Smooth muscle cell (in vitro differentiated cells): ENCODE data around the gene ACE. TPM values are rescaled to one million over a fixed set of nuclear protein-coding genes. Genes with fewer than 3 reads are reported as not detected.

Experiments
- DNase-seq: peaks from one replicate; lab custom pipeline; 2025; ENCODE audit not compliant: unreplicated experiment; lab: John Stamatoyannopoulos, UW
- H2AFZ ChIP-seq: fragments of 200-600 bp; sonication (generic); 2 replicates; pipeline ENCODE4 v1.6.0; 2016; ENCODE audit warnings: antibody characterized with exemption, low read depth, mild to moderate bottlenecking
- H3F3A ChIP-seq: fragments of 200-600 bp; sonication (generic); 2 replicates; pipeline ENCODE4 v1.6.0; 2017; ENCODE audit warnings: antibody characterized with exemption, low read depth
- H3K27ac ChIP-seq: fragments of 200-600 bp; sonication (generic); 2 replicates; pipeline ENCODE4 v1.5.1; 2016; ENCODE audit warnings: low read depth, mild to moderate bottlenecking
- H3K27me3 ChIP-seq: fragments of 200-600 bp; sonication (generic); 2 replicates; pipeline ENCODE4 v1.6.1; 2016; ENCODE audit warnings: low read depth, mild to moderate bottlenecking
- H3K36me3 ChIP-seq: fragments of 200-600 bp; sonication (generic); 2 replicates; pipeline ENCODE4 v1.5.1; 2016; ENCODE audit warnings: low read depth
- H3K4me1 ChIP-seq: fragments of 200-600 bp; sonication (generic); 2 replicates; pipeline ENCODE4 v1.5.1; 2016; ENCODE audit warnings: low read depth
- H3K4me2 ChIP-seq: fragments of 200-600 bp; sonication (generic); 2 replicates; pipeline ENCODE4 v1.6.0; 2016; ENCODE audit warnings: mild to moderate bottlenecking
- H3K4me3 ChIP-seq: fragments of 200-600 bp; sonication (generic); 2 replicates; pipeline ENCODE4 v1.5.1; 2016; ENCODE audit warnings: mild to moderate bottlenecking
- H3K79me2 ChIP-seq: fragments of 200-600 bp; sonication (generic); 2 replicates; pipeline ENCODE4 v1.6.0; 2016; ENCODE audit warnings: low read depth, mild to moderate bottlenecking
- H3K9ac ChIP-seq: fragments of 200-600 bp; sonication (generic); 2 replicates; pipeline ENCODE4 v1.6.0; 2016; ENCODE audit warnings: low read depth
- H3K9me3 ChIP-seq: fragments of 200-600 bp; sonication (generic); replicated peaks from 2 replicates; pipeline ENCODE4 v1.5.1; 2016; ENCODE audit warnings: low read depth
- H4K20me1 ChIP-seq: fragments of 200-600 bp; sonication (generic); 2 replicates; pipeline ENCODE4 v1.6.0; 2016; ENCODE audit warnings: low read depth
- WGBS: methylation state at CpG from one replicate; pipeline ENCODE4 v1.1.7; 2016; ENCODE audit warnings: low lambda C conversion rate; 5-methylcytosine and 5-hydroxymethylcytosine counted together
- polyA plus RNA-seq: library from polyadenylated mRNA; unstranded; fragments of >200 nt; fragmentation: Nextera tagmentation; extraction: Ambion mirVana; gene quantifications from 2 replicates; pipeline ENCODE4 v1.2.1, GENCODE V29; 2016
- total RNA-seq: library from RNA; depleted of rRNA; stranded (reverse); fragments of >200 nt; gene quantifications from 2 replicates; pipeline ENCODE4 v1.2.3, GENCODE V29; 2014
- TF ChIP-seq, protein P1 (sequence below): fragments of 200-600 bp; sonication (generic); IDR thresholded peaks from 2 replicates; pipeline ENCODE4 v1.5.1; 2017; ENCODE audit warnings: borderline replicate concordance, mild to moderate bottlenecking, antibody characterized with exemption; ENCODE audit not compliant: insufficient read depth, poor library complexity, severe bottlenecking

Gene ACE
- total and polyA plus RNA-seq, 2 experiments from 2014 or later: 1.5 to 2.0 TPM

DNA sequence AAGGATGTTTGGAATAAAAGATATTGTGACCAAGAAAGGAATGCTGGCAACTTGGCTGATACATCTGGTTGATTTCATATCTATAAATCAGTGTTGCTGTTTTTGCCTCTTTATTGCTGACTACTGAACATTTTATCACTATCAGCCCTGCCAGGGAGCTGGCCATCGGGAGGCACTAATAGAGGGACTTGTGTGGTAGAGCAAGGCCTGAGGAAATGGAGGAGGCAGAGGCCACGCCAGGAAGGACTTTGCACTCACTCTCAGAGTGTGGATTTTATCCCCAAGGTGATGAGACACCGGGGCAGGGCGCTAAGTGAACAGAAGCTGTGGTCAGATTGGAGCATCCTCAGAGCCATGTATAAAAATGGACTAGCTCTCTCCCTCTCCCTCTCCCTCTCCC, 21.4 kb upstream of the ACE start:
- no peaks in the 10 kb centered on the region for H3K4me1 ChIP-seq
- H3K79me2 ChIP-seq: no peaks in the 10 kb centered on the region
- no peak overlapping the region for H3K4me3 ChIP-seq
- TF ChIP-seq, protein P1, sequence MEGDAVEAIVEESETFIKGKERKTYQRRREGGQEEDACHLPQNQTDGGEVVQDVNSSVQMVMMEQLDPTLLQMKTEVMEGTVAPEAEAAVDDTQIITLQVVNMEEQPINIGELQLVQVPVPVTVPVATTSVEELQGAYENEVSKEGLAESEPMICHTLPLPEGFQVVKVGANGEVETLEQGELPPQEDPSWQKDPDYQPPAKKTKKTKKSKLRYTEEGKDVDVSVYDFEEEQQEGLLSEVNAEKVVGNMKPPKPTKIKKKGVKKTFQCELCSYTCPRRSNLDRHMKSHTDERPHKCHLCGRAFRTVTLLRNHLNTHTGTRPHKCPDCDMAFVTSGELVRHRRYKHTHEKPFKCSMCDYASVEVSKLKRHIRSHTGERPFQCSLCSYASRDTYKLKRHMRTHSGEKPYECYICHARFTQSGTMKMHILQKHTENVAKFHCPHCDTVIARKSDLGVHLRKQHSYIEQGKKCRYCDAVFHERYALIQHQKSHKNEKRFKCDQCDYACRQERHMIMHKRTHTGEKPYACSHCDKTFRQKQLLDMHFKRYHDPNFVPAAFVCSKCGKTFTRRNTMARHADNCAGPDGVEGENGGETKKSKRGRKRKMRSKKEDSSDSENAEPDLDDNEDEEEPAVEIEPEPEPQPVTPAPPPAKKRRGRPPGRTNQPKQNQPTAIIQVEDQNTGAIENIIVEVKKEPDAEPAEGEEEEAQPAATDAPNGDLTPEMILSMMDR: no peak
- no peak overlapping the region for H3K9ac ChIP-seq
- no peak overlapping the region for H3K27ac ChIP-seq
- peaks cover 11% of the 10 kb centered on the region for H3F3A ChIP-seq
- WGBS: 66% methylated on average over 4 of the region's 4 CpGs
- no peaks in the 10 kb centered on the region for H3K36me3 ChIP-seq
- no peaks in the 10 kb centered on the region for H3K9me3 ChIP-seq
- H4K20me1 ChIP-seq: no peaks in the 10 kb centered on the region
- no peak overlapping the region for H2AFZ ChIP-seq
- no peak for DNase-seq
- no peak overlapping the region for H3K4me2 ChIP-seq
- H3K27me3 ChIP-seq: no peaks in the 10 kb centered on the region

DNA sequence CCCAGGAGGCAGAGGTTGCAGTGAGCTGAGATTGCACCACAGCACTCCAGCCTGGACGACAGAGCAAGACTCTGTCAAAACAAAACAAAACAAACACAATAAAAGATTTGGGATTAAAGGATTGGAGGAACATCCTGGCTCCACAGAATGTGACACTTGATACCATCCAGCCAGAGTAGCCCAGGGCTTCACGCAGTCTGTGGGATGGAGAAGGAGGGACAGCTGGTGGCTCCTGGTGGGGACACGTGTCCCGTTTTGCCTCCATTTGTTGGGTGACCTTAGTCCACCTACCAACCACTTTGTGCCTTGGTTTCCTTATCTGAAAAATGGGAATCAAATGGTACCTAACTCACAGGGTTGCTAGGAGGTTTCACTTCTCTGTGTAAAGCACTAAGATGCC, 18.4 kb upstream of the ACE start:
- Histone ChIP-seq H3K4me3 (no peak overlapping the region), H3K79me2 (no peaks in the 10 kb centered on the region), H3K4me1 (no peaks in the 10 kb centered on the region), H3F3A (peaks cover 16% of the 10 kb centered on the region), H3K4me2 (no peak overlapping the region), H3K9ac (no peak overlapping the region), H3K27me3 (no peaks in the 10 kb centered on the region), H3K9me3 (no peaks in the 10 kb centered on the region), H2AFZ (no peak overlapping the region), H3K27ac (no peak overlapping the region), H4K20me1 (no peaks in the 10 kb centered on the region), H3K36me3 (no peaks in the 10 kb centered on the region)
- 69% methylated on average over 4 of the region's 4 CpGs for WGBS
- TF ChIP-seq, protein P1: no peak
- DNase-seq: no peak

- H3K27ac ChIP-seq: peak overlapping the region; percentile 89
- H4K20me1 ChIP-seq: no peaks in the 10 kb centered on the region
- no peaks in the 10 kb centered on the region for H3K79me2 ChIP-seq
- TF ChIP-seq, protein P1: no peak
- H3K4me3 ChIP-seq: no peak overlapping the region
- H3K27me3 ChIP-seq: no peaks in the 10 kb centered on the region
- H3K4me2 ChIP-seq: peak overlapping the region; percentile 83
- no peak for DNase-seq
- H3K9me3 ChIP-seq: no peaks in the 10 kb centered on the region
- no peak overlapping the region for H3K9ac ChIP-seq
- H3F3A ChIP-seq: peaks cover 13% of the 10 kb centered on the region
- no peaks in the 10 kb centered on the region for H3K36me3 ChIP-seq
- H3K4me1 ChIP-seq: no peaks in the 10 kb centered on the region
- no peak overlapping the region for H2AFZ ChIP-seq
- WGBS: 47% methylated on average over 9 of the region's 9 CpGs
Measured at GRCh38 chr17:63460018-63460417, 16.8 kb upstream of the ACE start.

GRCh38 chr17:63463771-63464170, 13.1 kb upstream of the ACE start:
- H3K36me3 ChIP-seq: no peaks in the 10 kb centered on the region
- no peak overlapping the region for H3K4me3 ChIP-seq
- H2AFZ ChIP-seq: no peak overlapping the region
- H3F3A ChIP-seq: peaks cover 12% of the 10 kb centered on the region
- TF ChIP-seq, protein P1: no peak
- no peaks in the 10 kb centered on the region for H4K20me1 ChIP-seq
- no peaks in the 10 kb centered on the region for H3K9me3 ChIP-seq
- no peaks in the 10 kb centered on the region for H3K4me1 ChIP-seq
- no peak overlapping the region for H3K27ac ChIP-seq
- no peaks in the 10 kb centered on the region for H3K27me3 ChIP-seq
- WGBS: 75% methylated on average over 3 of the region's 3 CpGs
- no peaks in the 10 kb centered on the region for H3K79me2 ChIP-seq
- H3K9ac ChIP-seq: no peak overlapping the region
- no peak for DNase-seq
- no peak overlapping the region for H3K4me2 ChIP-seq
